NCI-H2196 (cell line): Measurements from ENCODE around the gene PRADC1.

Experiments
- DNase-seq: peaks from one replicate; lab custom pipeline; 2025; ENCODE audit not compliant: unreplicated experiment; lab: John Stamatoyannopoulos, UW

PRADC1 gene

GRCh38 chr2:73238149-73238548, 5.1 kb upstream of the PRADC1 start:
- DNase-seq, result no peak

GRCh38 chr2:73237168-73237567, 4.1 kb upstream of the PRADC1 start:
- DNase-seq, result no peak

- DNase-seq, result no peak
These were observed 2.4 kb upstream of the PRADC1 start for GRCh38 chr2:73235315-73236028.

GRCh38 chr2:73233932-73234832, 1.1 kb upstream of the PRADC1 start, which contains the start of gene CCT7:
Gene CCT7 (plus strand): TSS chr2:73234308. CDS start chr2:73234379, 71 bp downstream.
- DNase-seq, result peak; percentile 75

- DNase-seq, result no peak
These were observed 461 bp downstream of the PRADC1 start for GRCh38 chr2:73232403-73233153.

- DNase-seq, result no peak
These were observed 4.4 kb downstream of the PRADC1 start for GRCh38 chr2:73228631-73229030.

GRCh38 chr2:73227086-73227485, 6.0 kb downstream of the PRADC1 start:
- no peak for DNase-seq

- no peak for DNase-seq
These were observed 7.3 kb downstream of the PRADC1 start for GRCh38 chr2:73225513-73226360.

- DNase-seq, result no peak
These were observed 9.2 kb downstream of the PRADC1 start for GRCh38 chr2:73223821-73224220.

GRCh38 chr2:73218298-73218697, 14.7 kb downstream of the PRADC1 start:
- no peak for DNase-seq

- DNase-seq, result no peak
These were observed 15.2 kb downstream of the PRADC1 start for GRCh38 chr2:73217826-73218225.

- no peak for DNase-seq
These were observed 15.9 kb downstream of the PRADC1 start for GRCh38 chr2:73217160-73217559.

- DNase-seq, result no peak
These were observed 17.8 kb downstream of the PRADC1 start for GRCh38 chr2:73215254-73215653.

- peak; percentile 66 for DNase-seq
These were observed 18.7 kb downstream of the PRADC1 start, which contains the start of gene SMYD5 for GRCh38 chr2:73214120-73215035. Gene SMYD5 (plus strand): TSS chr2:73214245. CDS start chr2:73214267, 22 bp downstream.

GRCh38 chr2:73212448-73213176, 20.4 kb downstream of the PRADC1 start:
- peak; percentile 47 for DNase-seq

GRCh38 chr2:73212098-73212447, 21.0 kb downstream of the PRADC1 start:
- no peak for DNase-seq

GRCh38 chr2:73210696-73211095, 22.3 kb downstream of the PRADC1 start:
- no peak for DNase-seq

GRCh38 chr2:73210019-73210418, 23.0 kb downstream of the PRADC1 start:
- DNase-seq, result no peak

GRCh38 chr2:73208258-73208657, 24.8 kb downstream of the PRADC1 start:
- no peak for DNase-seq
